ENCODE measurements around the gene SHROOM3.

Gene SHROOM3

DNA sequence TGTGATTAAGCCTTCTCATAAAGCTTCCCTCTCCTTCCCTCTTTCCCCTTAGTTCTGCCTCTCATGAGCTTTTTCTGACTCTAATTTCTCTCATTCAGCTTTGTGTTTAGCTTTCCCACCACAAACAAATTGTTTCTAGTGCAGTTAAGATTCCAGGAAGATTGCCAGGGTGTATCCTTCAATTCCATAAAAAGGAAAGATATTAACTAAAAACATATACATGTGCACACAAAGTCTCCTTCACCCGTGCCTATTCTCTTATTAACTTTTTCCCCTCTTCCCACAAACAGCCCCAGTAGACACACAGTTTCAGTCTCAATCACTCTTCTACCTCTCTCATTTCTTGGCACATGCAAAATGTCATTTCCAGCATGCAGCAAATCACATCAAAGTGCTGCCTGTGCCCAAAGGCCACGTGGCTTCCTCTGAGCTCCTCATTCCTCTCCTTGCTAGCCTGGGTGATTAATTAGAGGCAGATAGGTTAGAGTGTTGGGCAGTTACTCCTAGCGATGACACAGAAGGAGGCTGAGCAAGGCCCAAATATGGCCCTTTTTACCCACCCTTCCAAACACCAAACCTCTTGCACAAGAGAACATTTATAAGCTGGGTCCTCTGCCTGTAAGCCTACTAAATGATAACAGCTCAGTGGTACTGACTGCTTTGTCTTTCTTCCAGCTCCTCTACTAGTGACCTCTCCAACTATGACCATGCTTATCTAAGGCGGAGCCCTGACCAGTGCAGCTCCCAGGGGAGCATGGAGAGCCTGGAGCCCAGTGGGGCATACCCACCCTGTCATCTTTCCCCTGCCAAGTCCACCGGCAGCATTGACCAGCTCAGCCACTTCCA lies 303.3 kb downstream of the SHROOM3 start:
- H3K36me3 Mint-ChIP-seq (ENCODE audit: low read depth) = peaks cover 56% of the 10 kb centered on the region
- no peaks in the 10 kb centered on the region for H3K9me3 Mint-ChIP-seq
- peak overlapping the region; percentile 78 to 91 (median 82) for H3K27ac Mint-ChIP-seq
- H3K4me3 Mint-ChIP-seq = peak overlapping the region in 2 of 3 experiments; percentile 9 to 28
- no peaks in the 10 kb centered on the region for H3K27me3 Mint-ChIP-seq (ENCODE audit: low read depth)
- H3K4me1 Mint-ChIP-seq = peaks cover 45% of the 10 kb centered on the region
- TF ChIP-seq, protein P1, sequence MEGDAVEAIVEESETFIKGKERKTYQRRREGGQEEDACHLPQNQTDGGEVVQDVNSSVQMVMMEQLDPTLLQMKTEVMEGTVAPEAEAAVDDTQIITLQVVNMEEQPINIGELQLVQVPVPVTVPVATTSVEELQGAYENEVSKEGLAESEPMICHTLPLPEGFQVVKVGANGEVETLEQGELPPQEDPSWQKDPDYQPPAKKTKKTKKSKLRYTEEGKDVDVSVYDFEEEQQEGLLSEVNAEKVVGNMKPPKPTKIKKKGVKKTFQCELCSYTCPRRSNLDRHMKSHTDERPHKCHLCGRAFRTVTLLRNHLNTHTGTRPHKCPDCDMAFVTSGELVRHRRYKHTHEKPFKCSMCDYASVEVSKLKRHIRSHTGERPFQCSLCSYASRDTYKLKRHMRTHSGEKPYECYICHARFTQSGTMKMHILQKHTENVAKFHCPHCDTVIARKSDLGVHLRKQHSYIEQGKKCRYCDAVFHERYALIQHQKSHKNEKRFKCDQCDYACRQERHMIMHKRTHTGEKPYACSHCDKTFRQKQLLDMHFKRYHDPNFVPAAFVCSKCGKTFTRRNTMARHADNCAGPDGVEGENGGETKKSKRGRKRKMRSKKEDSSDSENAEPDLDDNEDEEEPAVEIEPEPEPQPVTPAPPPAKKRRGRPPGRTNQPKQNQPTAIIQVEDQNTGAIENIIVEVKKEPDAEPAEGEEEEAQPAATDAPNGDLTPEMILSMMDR (IDR thresholded peaks at IDR 0.05; ENCODE audit: unreplicated experiment in 3 of 3) = no peak

DNA sequence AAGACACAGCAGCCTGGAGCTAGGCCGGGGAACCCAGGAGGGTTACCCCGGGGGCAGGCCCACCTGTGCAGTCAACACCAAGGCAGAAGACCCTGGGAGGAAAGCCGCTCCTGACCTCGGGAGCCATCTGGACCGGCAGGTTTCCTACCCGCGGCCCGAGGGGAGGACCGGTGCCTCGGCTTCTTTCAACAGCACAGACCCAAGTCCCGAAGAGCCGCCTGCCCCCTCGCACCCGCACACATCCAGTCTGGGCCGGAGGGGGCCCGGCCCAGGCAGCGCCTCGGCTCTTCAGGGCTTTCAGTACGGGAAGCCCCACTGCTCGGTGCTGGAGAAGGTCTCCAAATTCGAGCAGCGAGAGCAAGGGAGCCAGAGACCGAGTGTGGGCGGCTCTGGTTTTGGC lies 305.2 kb downstream of the SHROOM3 start:
- H3K36me3 Mint-ChIP-seq (ENCODE audit: low read depth) = peaks cover 50% of the 10 kb centered on the region
- no peaks in the 10 kb centered on the region for H3K27me3 Mint-ChIP-seq (ENCODE audit: low read depth)
- peaks cover 64% of the 10 kb centered on the region for H3K4me1 Mint-ChIP-seq
- H3K9me3 Mint-ChIP-seq = no peaks in the 10 kb centered on the region
- TF ChIP-seq, protein P1 (IDR thresholded peaks at IDR 0.05; ENCODE audit: unreplicated experiment in 3 of 3) = no peak
- no peak overlapping the region for H3K27ac Mint-ChIP-seq
- no peak overlapping the region for H3K4me3 Mint-ChIP-seq

DNA sequence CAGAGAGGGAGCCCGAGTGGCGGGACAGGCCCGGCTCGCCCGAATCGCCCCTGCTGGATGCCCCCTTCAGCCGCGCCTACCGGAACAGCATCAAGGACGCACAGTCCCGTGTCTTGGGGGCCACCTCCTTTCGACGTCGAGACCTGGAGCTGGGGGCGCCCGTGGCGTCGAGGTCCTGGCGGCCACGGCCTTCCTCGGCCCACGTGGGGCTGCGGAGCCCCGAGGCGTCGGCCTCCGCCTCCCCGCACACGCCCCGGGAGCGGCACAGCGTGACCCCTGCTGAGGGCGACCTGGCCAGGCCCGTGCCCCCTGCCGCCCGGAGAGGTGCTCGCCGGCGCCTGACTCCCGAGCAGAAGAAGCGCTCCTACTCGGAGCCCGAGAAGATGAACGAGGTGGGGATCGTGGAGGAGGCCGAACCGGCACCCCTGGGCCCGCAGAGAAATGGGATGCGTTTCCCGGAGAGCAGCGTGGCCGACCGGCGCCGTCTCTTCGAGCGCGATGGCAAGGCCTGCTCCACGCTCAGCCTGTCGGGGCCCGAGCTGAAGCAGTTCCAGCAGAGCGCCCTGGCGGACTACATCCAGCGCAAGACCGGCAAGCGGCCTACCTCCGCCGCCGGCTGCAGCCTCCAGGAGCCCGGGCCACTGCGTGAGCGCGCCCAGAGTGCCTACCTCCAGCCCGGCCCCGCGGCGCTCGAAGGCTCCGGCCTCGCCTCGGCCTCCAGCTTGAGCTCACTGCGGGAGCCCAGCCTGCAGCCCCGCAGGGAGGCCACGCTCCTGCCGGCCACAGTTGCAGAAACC lies 306.0 kb downstream of the SHROOM3 start:
- TF ChIP-seq, protein P1 (IDR thresholded peaks at IDR 0.05; ENCODE audit: unreplicated experiment in 3 of 3) = no peak
- Mint-ChIP-seq H3K27me3 (ENCODE audit: low read depth) (no peaks in the 10 kb centered on the region), H3K27ac (no peak overlapping the region), H3K9me3 (no peaks in the 10 kb centered on the region), H3K4me1 (peaks cover 65% of the 10 kb centered on the region), H3K4me3 (no peak overlapping the region), H3K36me3 (ENCODE audit: low read depth) (peaks cover 49% of the 10 kb centered on the region)

DNA sequence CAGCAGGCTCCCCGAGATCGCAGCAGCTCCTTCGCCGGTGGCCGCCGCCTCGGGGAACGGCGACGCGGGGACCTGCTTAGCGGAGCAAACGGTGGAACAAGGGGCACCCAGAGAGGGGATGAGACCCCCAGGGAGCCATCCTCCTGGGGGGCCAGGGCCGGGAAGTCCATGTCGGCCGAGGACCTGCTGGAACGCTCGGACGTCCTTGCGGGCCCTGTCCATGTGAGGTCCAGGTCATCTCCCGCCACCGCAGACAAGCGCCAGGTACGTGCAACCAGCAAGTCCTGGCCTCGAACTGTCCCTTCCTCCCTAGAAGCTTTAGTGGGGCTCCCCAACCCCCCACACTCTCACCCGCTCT lies 306.6 kb downstream of the SHROOM3 start:
- H3K36me3 Mint-ChIP-seq (ENCODE audit: low read depth) = peaks cover 43% of the 10 kb centered on the region
- no peak overlapping the region for H3K4me3 Mint-ChIP-seq
- peaks cover 59% of the 10 kb centered on the region for H3K4me1 Mint-ChIP-seq

DNA sequence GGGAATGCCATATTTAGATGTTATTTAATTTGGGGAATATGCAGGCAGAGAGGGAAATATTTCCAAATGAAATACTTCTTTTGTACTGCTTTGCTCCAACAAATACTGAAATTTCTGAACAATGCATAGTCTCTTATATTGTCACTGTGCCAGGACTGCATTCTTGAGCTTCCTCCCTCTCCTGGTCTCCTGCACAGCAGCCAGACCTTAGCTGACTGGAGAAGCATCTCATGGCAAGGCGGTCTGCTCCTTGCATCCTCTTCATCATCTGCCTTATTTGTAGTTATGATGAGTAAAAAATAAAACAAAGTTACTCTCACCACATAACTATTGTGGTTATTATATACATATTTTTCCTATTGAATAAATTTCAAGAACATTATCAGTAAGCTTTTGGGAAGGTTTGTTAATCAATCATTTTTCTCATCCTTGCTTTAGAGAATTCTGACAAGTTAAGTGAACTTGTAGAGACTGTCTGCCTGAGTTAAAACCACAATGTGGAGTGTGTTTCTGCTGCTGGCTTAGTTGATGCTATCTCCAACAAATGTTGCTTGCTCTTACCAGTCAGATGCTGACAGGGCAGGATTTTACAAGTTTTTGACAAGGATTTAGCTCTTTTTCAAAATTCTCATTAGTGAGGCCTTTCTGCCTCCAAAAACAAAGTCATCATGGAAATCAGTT lies 309.4 kb downstream of the SHROOM3 start:
- TF ChIP-seq, protein P1 (IDR thresholded peaks at IDR 0.05; ENCODE audit: unreplicated experiment in 3 of 3) = no peak
- Mint-ChIP-seq H3K27me3 (ENCODE audit: low read depth) (no peaks in the 10 kb centered on the region), H3K4me3 (no peak overlapping the region), H3K36me3 (ENCODE audit: low read depth) (peaks cover 34% of the 10 kb centered on the region), H3K27ac (peak overlapping the region; percentile 54 to 69 (median 62)), H3K4me1 (peaks cover 56% of the 10 kb centered on the region), H3K9me3 (no peaks in the 10 kb centered on the region)

More for the DNA sequence above, 306.6 kb downstream of the SHROOM3 start:
- no peaks in the 10 kb centered on the region for H3K9me3 Mint-ChIP-seq
- TF ChIP-seq, protein P1 (IDR thresholded peaks at IDR 0.05; ENCODE audit: unreplicated experiment in 3 of 3) = no peak
- peak overlapping the region in 2 of 3 experiments; percentile 62 to 69 for H3K27ac Mint-ChIP-seq
- no peaks in the 10 kb centered on the region for H3K27me3 Mint-ChIP-seq (ENCODE audit: low read depth)

All from nephron (organoid).